ENCODE data around the gene LRRC27.

- TF ChIP-seq PBX3 (IDR thresholded peaks at IDR 0.05) (no peak), USF2 (IDR thresholded peaks at IDR 0.05) (no peak), MAX (IDR thresholded peaks at IDR 0.05) (no peak), RAD21 (conservative IDR thresholded peaks at IDR 0.05 in 1 of 2, IDR thresholded peaks at IDR 0.05 in 1 of 2) (no peak), CTCF (IDR thresholded peaks at IDR 0.05) (no peak), POLR2A (IDR thresholded peaks at IDR 0.05; ENCODE audit: low read length) (no peak), JUNB (IDR thresholded peaks at IDR 0.05) (no peak), RARB (CRISPR knock-in tag; IDR thresholded peaks at IDR 0.05) (no peak), CEBPB (IDR thresholded peaks at IDR 0.05) (no peak)
Measured at GRCh38 chr10:132336919-132337407, 5.0 kb downstream of the LRRC27 start.
